ENCODE results near the gene KDM5B.
"Not testable (repeated sequence)": the region's sequence is repeated elsewhere in the genome, so short reads cannot be mapped to it uniquely, and the experiment has no call there.

Gene KDM5B

GRCh38 chr1:202812176-202813026, 4.2 kb upstream of the KDM5B start:
- no peak for DNase-seq (ENCODE audit: low read depth)

DNA sequence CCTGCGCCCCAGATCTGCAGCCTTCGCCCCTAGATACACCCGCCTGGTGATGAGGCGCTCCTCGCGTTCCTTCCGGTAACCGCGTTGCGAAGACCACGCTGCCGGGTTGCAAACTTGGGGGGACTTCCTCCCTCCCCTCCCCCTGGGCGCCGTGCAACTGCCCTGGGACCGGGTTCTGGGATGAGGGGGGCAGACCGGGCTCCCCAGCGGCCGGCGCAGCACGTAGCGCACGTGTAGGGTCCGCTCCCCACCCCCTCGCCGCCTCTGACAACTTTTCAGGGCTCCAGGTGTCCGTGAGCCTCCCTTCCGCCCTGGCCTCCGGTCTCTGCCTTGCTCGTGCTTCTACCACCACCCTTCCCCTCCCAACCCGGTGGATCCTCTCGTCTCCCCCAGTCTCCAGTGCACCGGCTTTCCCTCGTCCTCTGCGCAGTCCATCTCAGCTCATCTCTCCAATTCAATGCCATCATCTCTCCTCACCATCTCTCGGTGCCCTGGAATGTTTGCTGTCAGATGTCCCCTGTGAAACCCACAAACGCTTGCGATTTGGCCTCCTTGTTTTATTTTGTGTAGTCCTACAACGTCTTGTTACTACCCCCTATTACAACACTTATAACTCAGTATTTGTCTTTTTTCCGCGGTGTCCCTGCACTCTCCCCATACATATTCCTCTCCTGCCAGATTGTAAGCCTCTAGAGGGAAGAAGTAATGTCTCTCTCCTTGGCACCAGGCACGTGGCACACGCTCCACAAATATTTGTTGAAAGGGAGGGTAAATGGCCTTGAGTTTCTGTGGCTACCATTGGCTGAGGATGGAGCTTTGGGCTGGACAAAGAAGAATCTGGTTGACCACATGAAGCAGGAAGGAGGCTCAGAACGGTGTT, 3.3 kb upstream of the KDM5B start:
- DNase-seq (ENCODE audit: low read depth), result no peak

- DNase-seq (ENCODE audit: low read depth), result peak; percentile 92
These were observed 2.5 kb upstream of the KDM5B start, which contains the start of gene PCAT6 for GRCh38 chr1:202810615-202811295. Gene PCAT6 (plus strand): TSS chr1:202810954.

GRCh38 chr1:202810193-202810614, 2.0 kb upstream of the KDM5B start:
- DNase-seq (ENCODE audit: low read depth), result no peak

DNA sequence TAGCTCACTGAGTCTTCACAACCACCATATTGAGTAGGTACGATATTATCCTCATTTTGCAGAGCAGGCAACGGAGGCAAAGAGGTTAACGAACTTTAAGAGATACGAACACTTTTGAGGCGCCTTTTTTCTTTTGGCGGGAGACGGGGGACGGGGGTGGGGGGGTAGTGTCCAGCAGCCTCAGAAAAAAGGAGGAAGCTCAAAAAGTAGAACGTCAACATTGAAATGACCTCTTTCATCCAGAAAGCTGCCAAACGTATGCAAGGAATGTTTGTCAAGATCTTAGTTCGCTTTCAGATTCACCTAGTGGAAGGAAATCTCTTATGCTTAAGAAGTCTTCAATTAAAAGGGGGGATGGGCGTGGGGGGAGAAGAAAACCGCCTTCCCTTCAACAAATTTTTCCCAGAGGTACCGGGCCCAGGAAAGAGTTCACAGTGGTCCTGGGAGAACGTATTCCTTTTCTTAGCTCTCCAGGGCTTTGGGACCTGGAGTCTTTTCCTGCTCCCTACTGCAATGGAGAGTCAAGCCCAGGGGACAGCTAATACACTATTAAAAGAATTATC, 1.5 kb upstream of the KDM5B start:
- no peak for DNase-seq (ENCODE audit: low read depth)

- no peak for DNase-seq (ENCODE audit: low read depth)
These were observed 733 bp downstream of the KDM5B start for GRCh38 chr1:202807451-202807925.

- DNase-seq (ENCODE audit: low read depth), result no peak
These were observed 1.3 kb downstream of the KDM5B start for GRCh38 chr1:202806845-202807450.

- no peak for DNase-seq (ENCODE audit: low read depth)
These were observed 2.1 kb downstream of the KDM5B start for GRCh38 chr1:202805886-202806844.

GRCh38 chr1:202804126-202804525, 4.1 kb downstream of the KDM5B start:
- DNase-seq (ENCODE audit: low read depth), result no peak

DNA sequence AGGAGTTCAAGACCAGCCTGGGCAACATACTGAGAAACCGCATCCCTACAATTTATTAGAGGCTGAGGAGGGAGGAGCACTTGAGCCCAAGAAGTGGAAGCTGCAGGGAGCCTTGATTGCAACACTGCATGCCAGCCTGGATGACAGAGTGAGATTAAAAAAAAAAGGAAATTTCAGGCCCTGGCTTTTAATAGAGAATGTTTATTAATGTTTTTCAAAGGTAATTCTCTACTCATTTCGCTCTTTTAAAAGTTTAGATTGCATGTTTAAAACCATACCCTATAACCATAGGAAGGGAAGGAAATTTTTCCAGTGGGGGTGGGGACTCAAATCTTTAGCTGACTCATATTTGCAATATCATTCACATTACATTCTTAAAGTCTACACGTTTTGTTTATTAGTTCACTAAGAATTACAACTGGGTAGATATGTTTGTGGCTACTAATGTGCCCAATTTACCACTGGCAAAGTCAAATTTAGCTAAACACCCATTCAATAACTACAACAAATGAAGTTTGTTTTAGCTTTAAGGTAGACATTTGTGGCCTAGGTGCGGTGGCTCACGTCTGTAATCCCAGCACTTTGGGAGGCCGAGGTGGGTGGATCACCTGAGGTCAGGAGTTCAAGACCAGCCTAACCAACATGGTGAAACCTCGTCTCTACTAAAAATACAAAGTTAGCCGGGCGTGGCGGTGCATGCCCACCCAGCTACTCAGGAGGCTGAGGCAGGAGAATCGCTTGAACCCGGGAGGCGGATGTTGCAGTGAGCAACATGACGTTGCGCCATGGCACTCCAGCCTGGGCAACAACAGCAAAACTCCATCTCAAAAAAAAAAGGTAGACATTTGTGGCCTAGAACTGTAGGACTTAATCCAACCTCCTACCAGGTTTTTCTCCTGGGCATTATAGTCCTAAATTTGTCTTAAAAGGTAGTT, 5.0 kb downstream of the KDM5B start:
- no peak for DNase-seq (ENCODE audit: low read depth)

DNA sequence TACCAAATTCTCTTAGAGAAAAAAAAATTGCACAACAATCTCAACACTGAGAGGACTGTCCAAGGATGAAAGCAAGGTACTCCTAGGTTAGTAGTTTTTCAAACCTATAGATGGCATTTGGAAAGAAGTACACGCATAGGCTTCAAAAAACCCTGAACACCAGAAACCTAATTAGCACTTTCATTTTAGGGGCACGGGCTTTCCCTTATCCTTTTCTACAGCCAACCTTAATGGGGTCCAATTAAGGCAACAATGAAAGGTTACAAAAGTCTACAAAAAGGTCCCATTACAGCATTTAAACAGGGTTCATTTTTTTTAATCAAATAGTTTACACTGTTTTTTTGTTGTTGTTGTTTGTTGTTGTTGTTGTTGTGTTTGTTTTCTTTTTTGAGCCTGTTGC, 6.2 kb downstream of the KDM5B start:
- no peak for DNase-seq (ENCODE audit: low read depth)

DNA sequence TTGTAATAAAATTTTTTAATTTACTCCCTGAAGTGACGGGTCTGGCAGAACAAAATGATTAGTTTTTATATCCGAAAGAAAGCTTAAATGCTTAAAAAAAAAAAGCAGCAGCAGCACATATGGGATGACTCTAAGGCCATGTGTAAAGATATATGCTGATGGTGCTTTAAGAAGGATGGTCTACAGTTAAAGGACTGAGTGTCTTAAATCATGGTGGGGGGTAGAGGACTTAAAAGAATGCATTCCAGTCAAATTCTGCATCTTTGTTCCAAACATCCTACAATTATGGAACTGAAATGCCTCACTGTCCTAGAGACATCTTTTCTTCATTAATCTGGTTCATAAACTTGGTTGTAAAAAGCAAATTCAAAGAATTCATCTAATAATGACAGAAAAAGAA, 7.0 kb downstream of the KDM5B start:
- DNase-seq (ENCODE audit: low read depth), result no peak

DNA sequence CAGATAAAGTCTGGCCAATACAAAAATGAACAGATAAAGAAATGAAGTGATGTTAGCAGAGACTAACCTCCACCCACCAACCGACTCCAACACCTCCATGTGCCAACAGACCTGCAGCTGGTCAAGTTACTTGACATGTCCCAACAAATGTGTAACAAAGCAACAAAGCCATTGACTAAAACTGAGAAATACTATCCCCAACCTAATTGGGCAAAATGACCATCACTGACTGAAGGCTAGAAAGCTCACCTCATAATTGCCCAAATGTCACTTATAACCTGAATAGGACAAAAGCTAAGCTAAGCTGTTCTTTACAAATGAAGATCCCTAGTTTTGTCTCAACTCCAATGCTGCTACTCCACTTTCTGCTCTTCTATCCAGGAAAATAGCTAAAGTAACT, 7.5 kb downstream of the KDM5B start:
- DNase-seq (ENCODE audit: low read depth), result no peak

GRCh38 chr1:202798792-202799331, 9.4 kb downstream of the KDM5B start:
- no peak for DNase-seq (ENCODE audit: low read depth)

GRCh38 chr1:202798260-202798659, 10.0 kb downstream of the KDM5B start:
- no peak for DNase-seq (ENCODE audit: low read depth)

DNA sequence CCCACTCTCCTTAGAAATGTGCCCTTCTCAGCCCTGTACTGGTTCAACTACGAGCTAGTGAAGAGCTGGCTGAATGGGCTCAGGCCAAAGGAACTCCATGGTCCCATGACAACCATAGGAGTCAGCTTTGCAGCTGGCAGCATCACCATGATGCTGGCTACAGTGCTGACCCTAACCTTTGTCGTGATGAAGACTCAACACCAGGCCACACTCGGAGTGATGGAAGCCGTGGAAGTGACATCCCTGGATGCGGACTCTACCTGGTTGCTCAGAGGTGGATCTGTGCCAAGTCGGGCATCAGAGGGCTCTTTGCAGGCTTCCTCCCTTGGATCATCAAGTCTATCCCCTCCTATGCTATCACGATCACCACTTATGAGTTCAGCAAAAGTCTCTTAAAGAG, 11.6 kb downstream of the KDM5B start:
- DNase-seq (ENCODE audit: low read depth), result no peak

- DNase-seq (ENCODE audit: low read depth), result not testable (repeated sequence)
These were observed 13.3 kb downstream of the KDM5B start for GRCh38 chr1:202794931-202795330.

GRCh38 chr1:202794051-202794740, 14.0 kb downstream of the KDM5B start:
- DNase-seq (ENCODE audit: low read depth), result no peak

All from CMK (cell line).